ENCODE results near the gene YPEL4.

The YPEL4 gene

GRCh38 chr11:57630171-57630570, 19.5 kb downstream of the YPEL4 start:
- no peak for DNase-seq

- no peak for DNase-seq
Observed at GRCh38 chr11:57626895-57627294, 22.8 kb downstream of the YPEL4 start.

DNA sequence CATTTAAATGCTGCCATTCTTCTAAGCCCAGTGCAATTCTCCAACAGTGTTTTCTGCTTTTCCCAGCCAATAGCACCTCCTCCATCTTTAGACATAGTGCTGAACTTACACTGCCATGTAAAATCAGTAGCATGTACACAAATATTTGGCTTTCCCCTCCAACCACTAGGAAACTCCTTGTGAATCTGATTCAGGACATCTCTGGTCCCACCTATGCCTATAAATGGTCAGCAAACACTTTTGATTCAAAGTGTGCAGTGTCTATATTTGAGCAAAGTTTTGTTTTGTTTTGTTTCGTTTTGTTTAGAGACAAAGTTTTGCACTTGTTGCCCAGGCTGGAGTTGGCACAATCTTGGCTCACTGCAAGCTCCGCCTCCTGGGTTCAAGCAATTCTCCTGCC, 24.8 kb downstream of the YPEL4 start:
- no peak for DNase-seq

- no peak for DNase-seq
Observed at GRCh38 chr11:57622263-57622662, 27.4 kb downstream of the YPEL4 start.

DNA sequence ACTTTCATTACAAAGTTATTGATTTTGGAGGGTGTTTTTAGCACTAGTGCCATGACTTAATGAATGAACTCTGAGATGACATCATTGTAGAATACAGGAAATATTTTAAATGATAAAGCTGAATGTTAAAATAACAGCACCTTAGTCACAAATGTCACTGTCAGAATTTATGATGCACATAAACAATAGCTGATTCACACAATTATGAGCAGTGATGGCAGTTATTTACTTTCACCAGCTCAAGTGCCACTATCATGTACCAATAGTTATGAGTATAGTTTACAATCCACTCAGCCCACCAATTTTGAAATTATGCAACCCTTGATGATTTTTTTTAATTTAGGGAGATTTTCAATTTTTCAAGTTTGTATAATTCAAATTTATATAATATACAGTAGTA, 29.2 kb downstream of the YPEL4 start:
- no peak for DNase-seq

GRCh38 chr11:57619331-57619730, 30.4 kb downstream of the YPEL4 start:
- no peak for DNase-seq

GRCh38 chr11:57618438-57618837, 31.3 kb downstream of the YPEL4 start:
- DNase-seq, result no peak

GRCh38 chr11:57616595-57616994, 33.1 kb downstream of the YPEL4 start:
- no peak for DNase-seq

GRCh38 chr11:57615308-57615707, 34.4 kb downstream of the YPEL4 start:
- no peak for DNase-seq

GRCh38 chr11:57614234-57614772, 35.4 kb downstream of the YPEL4 start:
- no peak for DNase-seq

DNA sequence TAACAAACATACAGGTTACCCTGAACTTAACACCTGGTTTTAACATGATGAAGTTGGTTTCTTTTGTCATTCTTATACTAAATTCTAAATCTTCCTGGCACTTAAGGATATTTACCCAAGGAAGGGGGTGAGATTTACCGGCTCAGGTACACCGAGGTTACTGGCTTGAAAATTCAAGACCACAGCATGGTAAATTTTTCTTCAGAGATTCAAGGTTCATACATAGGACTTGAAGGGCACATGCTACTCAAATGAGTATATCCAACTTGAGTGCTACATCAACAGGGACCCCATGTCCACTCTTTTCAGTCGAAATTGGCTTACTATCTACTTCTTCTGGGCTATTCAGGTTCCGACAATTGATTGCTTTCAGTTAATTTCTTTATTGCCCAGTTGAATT, 39.5 kb downstream of the YPEL4 start:
- DNase-seq, result no peak

DNA sequence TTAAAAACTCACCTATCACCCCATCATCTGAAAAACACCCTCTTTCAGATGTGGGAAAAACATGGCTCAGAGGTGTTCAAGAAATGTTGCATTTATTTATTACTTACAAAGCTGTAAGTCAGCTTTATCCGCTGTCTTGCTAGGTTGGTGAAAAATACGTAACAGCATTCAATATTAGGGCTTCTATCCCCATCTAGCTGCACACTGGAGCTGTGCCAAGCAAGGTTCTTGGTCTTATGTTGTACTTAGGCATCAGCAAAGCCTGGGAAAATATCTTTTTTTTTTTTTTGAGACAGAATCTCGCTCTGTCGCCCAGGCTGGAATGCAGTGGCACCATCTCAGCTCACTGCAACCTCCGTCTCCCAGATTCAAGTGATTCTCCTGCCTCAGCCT, 44.7 kb downstream of the YPEL4 start:
- no peak for DNase-seq

GRCh38 chr11:57604296-57605027, 45.2 kb downstream of the YPEL4 start:
- DNase-seq, result no peak

DNA sequence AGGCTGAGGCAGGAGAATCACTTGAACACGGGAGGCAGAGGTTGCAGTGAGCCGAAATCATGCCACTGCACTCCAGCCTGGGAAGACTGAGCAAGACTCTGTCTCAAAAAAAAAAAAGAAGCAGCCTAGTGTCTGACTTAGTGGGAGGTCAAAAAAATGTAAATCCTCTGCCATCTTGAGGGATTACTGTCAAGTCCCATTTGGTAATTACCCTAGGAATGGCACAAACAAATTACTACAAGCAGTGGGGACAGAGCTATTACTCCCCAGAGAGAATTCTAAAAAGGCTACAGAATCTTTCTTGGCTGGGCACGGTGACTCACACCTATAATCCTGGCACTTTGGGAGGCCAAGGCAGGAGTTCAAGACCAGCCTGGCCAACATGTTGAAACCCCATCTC, 48.4 kb downstream of the YPEL4 start:
- DNase-seq, result no peak

GRCh38 chr11:57599381-57599780, 50.3 kb downstream of the YPEL4 start:
- no peak for DNase-seq

DNA sequence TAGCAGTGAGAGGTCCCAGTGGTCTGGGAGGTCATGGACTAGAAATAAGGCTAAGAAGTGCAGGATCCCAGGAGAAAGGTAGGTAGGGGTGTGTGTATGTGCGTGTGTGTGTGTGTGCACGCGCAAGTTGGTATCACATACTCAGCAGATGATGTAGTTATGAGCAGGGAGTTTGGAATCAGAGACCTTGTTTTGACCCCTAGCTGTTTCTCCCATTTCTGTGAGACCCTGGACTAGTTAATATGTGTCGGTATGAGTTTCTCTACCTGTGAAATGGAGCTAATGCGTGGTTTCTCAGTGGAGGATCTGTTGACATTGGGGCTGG, 50.9 kb downstream of the YPEL4 start:
- DNase-seq, result no peak

GRCh38 chr11:57597916-57598830, 51.5 kb downstream of the YPEL4 start:
- no peak for DNase-seq

GRCh38 chr11:57597461-57597915, 52.2 kb downstream of the YPEL4 start, which contains the start of gene SERPING1:
SERPING1 (plus strand) TSS chr11:57597685; CDS start chr11:57598271, 586 bp downstream.
- DNase-seq, result no peak

DNA sequence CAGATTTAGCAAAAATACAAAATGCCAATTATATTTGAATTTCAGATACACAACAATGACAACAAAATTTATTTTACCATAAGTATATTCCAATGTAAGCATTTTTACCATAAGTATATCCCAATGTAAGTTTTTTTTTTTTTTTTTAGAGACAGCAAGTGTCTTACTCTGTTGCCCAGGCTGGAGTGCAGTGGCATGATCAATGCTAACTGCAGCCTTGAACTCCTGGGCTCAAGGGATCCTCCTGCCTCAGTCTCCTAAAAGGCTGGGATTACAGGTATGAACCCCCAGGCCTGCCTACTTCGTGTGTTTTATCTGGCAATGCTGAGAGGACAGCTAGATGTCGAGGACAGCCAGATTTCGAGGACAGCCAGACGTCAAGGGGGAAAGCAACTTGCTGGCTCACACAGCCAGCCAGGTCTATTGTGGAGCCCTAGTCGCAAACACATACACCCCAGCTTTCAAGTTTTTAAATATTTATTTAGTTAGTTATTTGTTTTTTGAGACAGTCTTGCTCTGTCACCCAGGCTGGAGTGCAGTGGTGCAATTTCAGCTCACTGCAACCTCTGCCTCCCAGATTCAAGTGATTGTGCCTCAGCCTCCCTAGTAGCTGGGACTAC, 53.3 kb downstream of the YPEL4 start:
- DNase-seq, result no peak
